PC-3 (cell line): Measurements from ENCODE around the gene PLCD1. TPM values are rescaled to one million over a fixed set of nuclear protein-coding genes. Genes with fewer than 3 reads are reported as not detected.

Source experiments
- ATAC-seq: fragments of 200-7000 bp; cut with Tn5 transposase; 2 replicates; pipeline ENCODE4 v1.9.1; 2020; ENCODE audit warnings: mild to moderate bottlenecking, moderate library complexity
- BruUV-seq: library from RNA; stranded (reverse); fragments of 400-500 nt; replicated peaks from 2 replicates; lab custom pipeline; 2021; lab: Mats Ljungman, UMichigan
- CTCF ChIA-PET: fragments of 300-600 bp; sonication (Branson Sonifier 250); formaldehyde crosslinking; loops from one replicate; lab custom pipeline; 2022; ENCODE audit warnings: antibody characterized with exemption; lab: Charles Lee
- POLR2A ChIA-PET: fragments of 300-600 bp; sonication (Branson Sonifier 250); formaldehyde crosslinking; loops from one replicate; lab custom pipeline; 2022; ENCODE audit warnings: antibody characterized with exemption; ENCODE audit not compliant: unreplicated experiment; lab: Charles Lee
- DNase-seq: peaks from one replicate; pipeline ENCODE4 v3.0.0-alpha.2; 2015
- H2AFZ ChIP-seq: fragments of 300-600 bp; sonication (generic); 2 replicates; pipeline ENCODE4 v1.6.0; 2016; ENCODE audit warnings: antibody characterized with exemption, low read length
- H3F3A ChIP-seq: fragments of 300-600 bp; sonication (generic); one replicate; pipeline ENCODE4 v1.6.0; 2017; ENCODE audit warnings: antibody characterized with exemption, low read length, control low read depth, mild to moderate bottlenecking; ENCODE audit not compliant: unreplicated experiment
- H3K27ac ChIP-seq: fragments of 300-600 bp; sonication (generic); 2 replicates; pipeline ENCODE4 v1.5.1; 2016; ENCODE audit warnings: mild to moderate bottlenecking, low read length
- H3K27me3 ChIP-seq: fragments of 300-600 bp; sonication (generic); 2 replicates; pipeline ENCODE4 v1.6.1; 2016; ENCODE audit warnings: low read length, mixed read lengths
- H3K36me3 ChIP-seq: fragments of 300-600 bp; sonication (generic); 2 replicates; pipeline ENCODE4 v1.6.1; 2016; ENCODE audit warnings: low read depth, mixed run types, low read length, mixed read lengths
- H3K4me1 ChIP-seq: fragments of 300-600 bp; sonication (generic); 2 replicates; pipeline ENCODE4 v1.5.1; 2016; ENCODE audit warnings: low read length; ENCODE audit not compliant: insufficient read depth
- H3K4me2 ChIP-seq: fragments of 300-600 bp; sonication (generic); 2 replicates; pipeline ENCODE4 v1.6.0; 2016; ENCODE audit warnings: low read length
- H3K4me3 ChIP-seq: fragments of 300-600 bp; sonication (generic); 2 replicates; pipeline ENCODE4 v1.5.1; 2016; ENCODE audit warnings: mild to moderate bottlenecking, low read length, mixed read lengths
- H3K79me2 ChIP-seq: fragments of 300-600 bp; sonication (generic); 2 replicates; pipeline ENCODE4 v1.6.1; 2017; ENCODE audit warnings: low read length, mixed read lengths
- H3K9ac ChIP-seq: fragments of 300-600 bp; sonication (generic); 2 replicates; pipeline ENCODE4 v1.6.0; 2016; ENCODE audit warnings: mild to moderate bottlenecking, low read length
- H3K9me2 ChIP-seq: fragments of 300-600 bp; sonication (generic); replicated peaks from 2 replicates; pipeline ENCODE4 v1.6.1; 2016; ENCODE audit warnings: mixed run types, low read length, mixed read lengths
- H3K9me3 ChIP-seq: fragments of 300-600 bp; sonication (generic); 2 replicates; pipeline ENCODE4 v1.6.1; 2016; ENCODE audit warnings: low read length, mixed read lengths
- H4K20me1 ChIP-seq: fragments of 300-600 bp; sonication (generic); 2 replicates; pipeline ENCODE4 v1.6.1; 2016; ENCODE audit warnings: low read length, mixed read lengths
- CTCF ChIP-seq: fragments of 300-600 bp; sonication (generic); conservative IDR thresholded peaks from 2 replicates; pipeline ENCODE4 v1.5.1; 2017; ENCODE audit warnings: antibody characterized with exemption, low read depth, mild to moderate bottlenecking, low read length
- EZH2 ChIP-seq: fragments of 300-600 bp; sonication (generic); IDR thresholded peaks from one replicate; pipeline ENCODE4 v1.6.1; 2017; ENCODE audit warnings: antibody characterized with exemption, mild to moderate bottlenecking, low read length; ENCODE audit not compliant: unreplicated experiment
- EZH2phosphoT487 ChIP-seq: fragments of 300-600 bp; sonication (generic); IDR thresholded peaks from 2 replicates; pipeline ENCODE4 v1.6.1; 2018; ENCODE audit warnings: mild to moderate bottlenecking, antibody characterized with exemption, low read length, borderline replicate concordance
- intact Hi-C: fragments of 100-400 bp; cut with micrococcal nuclease; formaldehyde crosslinking; loops from 2 replicates; pipeline ENCODE4 v1.9.0; 2023
- total RNA-seq: library from RNA; depleted of rRNA; stranded (reverse); fragments of >200 nt; gene quantifications from 2 replicates; pipeline ENCODE4 v1.2.3, GENCODE V29; 2014

PLCD1 gene
- total RNA-seq, 1 experiment from 2014 or later, result 18.5 TPM

- Histone ChIP-seq H3K4me1 (no peaks in the 10 kb centered on the region), H3K9me2 (no peaks in the 10 kb centered on the region), H3K9ac (no peak overlapping the region), H3F3A (no peaks in the 10 kb centered on the region), H3K9me3 (no peaks in the 10 kb centered on the region), H2AFZ (no peak overlapping the region), H3K4me3 (no peak overlapping the region), H4K20me1 (no peaks in the 10 kb centered on the region), H3K36me3 (0 out of 2 replicates have a peak, but pooled peaks cover 6% of the 10 kb centered on the region), H3K4me2 (no peak overlapping the region), H3K27ac (no peak overlapping the region), H3K27me3 (no peaks in the 10 kb centered on the region), H3K79me2 (no peaks in the 10 kb centered on the region)
- no peak; the same call in 1 of the 2 replicates for ATAC-seq
- intact Hi-C loops, result no loop called here
- ChIA-PET CTCF (no interaction called here), POLR2A (no interaction called here)
- no TSS peak for BruUV-seq
- TF ChIP-seq EZH2phosphoT487 (no peak), CTCF (no peak)
- DNase-seq, result no peak
Measured at GRCh38 chr3:38015485-38015884, 14.0 kb downstream of the PLCD1 start.

GRCh38 chr3:38011111-38011510 is 18.3 kb downstream of the PLCD1 start:
- Histone ChIP-seq H3K79me2 (no peaks in the 10 kb centered on the region), H3K4me2 (no peak overlapping the region), H3K4me1 (0 out of 2 replicates have a peak, but pooled peaks cover under 1% of the 10 kb centered on the region), H2AFZ (no peak overlapping the region), H3K27ac (no peak overlapping the region), H3F3A (no peaks in the 10 kb centered on the region), H3K9me3 (no peaks in the 10 kb centered on the region), H4K20me1 (no peaks in the 10 kb centered on the region), H3K36me3 (0 out of 2 replicates have a peak, but pooled peaks cover under 1% of the 10 kb centered on the region), H3K9ac (no peak overlapping the region), H3K27me3 (no peaks in the 10 kb centered on the region), H3K4me3 (no peak overlapping the region), H3K9me2 (no peaks in the 10 kb centered on the region)
- BruUV-seq, result no TSS peak
- TF ChIP-seq EZH2phosphoT487 (no peak), EZH2 (no peak), CTCF (no peak)
- DNase-seq, result no peak
- intact Hi-C loops, result no loop called here
- no peak for ATAC-seq
- ChIA-PET CTCF (no interaction called here), POLR2A (no interaction called here)

DNA sequence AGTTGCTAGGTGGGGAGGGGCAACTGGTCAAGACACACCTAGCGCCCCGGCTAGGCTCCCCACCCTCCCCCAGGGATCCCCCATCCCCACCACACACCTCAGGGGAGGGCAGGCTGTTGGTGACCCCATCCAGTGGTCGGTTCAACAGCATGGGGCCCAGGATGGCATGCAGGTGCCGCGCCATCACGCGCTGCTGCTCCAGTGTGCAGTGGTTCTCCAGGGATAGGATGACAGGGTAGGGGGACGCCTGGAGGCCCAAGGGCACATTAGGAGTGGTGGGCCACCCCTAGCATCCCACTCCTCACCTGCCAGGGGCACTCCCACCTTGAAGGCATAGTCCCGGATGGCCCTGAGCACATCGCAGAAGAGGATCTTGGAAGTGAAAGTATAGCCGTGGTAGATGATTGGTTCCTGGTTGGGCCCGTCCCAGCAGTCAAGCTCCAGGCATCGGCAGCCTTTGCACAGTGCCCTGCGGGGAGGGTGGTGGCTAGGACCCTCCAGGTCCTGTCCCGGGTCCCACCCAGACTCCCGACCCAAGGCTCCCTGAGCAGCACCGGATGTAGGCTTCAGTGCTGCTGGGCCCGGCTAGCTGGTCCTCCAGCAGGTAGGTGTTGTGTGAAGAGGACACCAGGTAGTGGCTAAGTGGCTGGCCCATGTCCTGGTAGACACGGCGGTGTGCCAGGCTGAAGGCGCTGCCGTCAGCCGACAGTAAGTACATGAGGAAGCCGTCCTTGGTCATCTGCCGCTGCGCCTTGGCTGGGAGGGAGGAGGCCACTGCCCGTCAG is 19.4 kb downstream of the PLCD1 start:
- Histone ChIP-seq H3K4me1 (peaks cover 11% of the 10 kb centered on the region), H3K9me3 (no peaks in the 10 kb centered on the region), H3K27me3 (no peaks in the 10 kb centered on the region), H2AFZ (no peak overlapping the region), H3K9me2 (no peaks in the 10 kb centered on the region), H3K36me3 (no peaks in the 10 kb centered on the region), H3K4me3 (no peak overlapping the region), H3K79me2 (no peaks in the 10 kb centered on the region), H3K9ac (no peak overlapping the region), H3F3A (no peaks in the 10 kb centered on the region), H3K27ac (no peak overlapping the region), H3K4me2 (no peak overlapping the region), H4K20me1 (no peaks in the 10 kb centered on the region)
- DNase-seq, result no peak
- no TSS peak for BruUV-seq
- ATAC-seq, result no peak
- ChIA-PET POLR2A (no interaction called here), CTCF (no interaction called here)
- TF ChIP-seq EZH2 (no peak), EZH2phosphoT487 (no peak), CTCF (no peak)
- intact Hi-C loops, result loop anchor here (10.0 kb wide), 2 partner anchors 445 to 475 kb away; partner anchors contain the start of gene ACVR2B
